ENCODE results near the gene ING3. TPM values are rescaled to one million over a fixed set of nuclear protein-coding genes. Genes with fewer than 3 reads are reported as not detected.

The ING3 gene
- total RNA-seq, 1 donor from 2014 or later = 27.4 TPM

- no peak for DNase-seq (ENCODE audit: low spot score, unreplicated experiment)
- H3K9me3 Mint-ChIP-seq (ENCODE audit: low read depth) = no peaks in the 10 kb centered on the region
- H3K27ac Mint-ChIP-seq = no peak overlapping the region
- no peaks in the 10 kb centered on the region for H3K4me1 Mint-ChIP-seq (ENCODE audit: low read depth)
- no peaks in the 10 kb centered on the region for H3K27me3 Mint-ChIP-seq
- no peaks in the 10 kb centered on the region for H3K36me3 Mint-ChIP-seq (ENCODE audit: insufficient read depth)
- no peak for TF ChIP-seq CTCF (IDR thresholded peaks at IDR 0.05; ENCODE audit: unreplicated experiment)
- no peak overlapping the region for H3K4me3 Mint-ChIP-seq (ENCODE audit: low read depth)
Observed at GRCh38 chr7:120927454-120928103, 23.0 kb upstream of the ING3 start.

- Mint-ChIP-seq H3K36me3 (ENCODE audit: insufficient read depth) (no peaks in the 10 kb centered on the region), H3K27me3 (no peaks in the 10 kb centered on the region), H3K4me3 (ENCODE audit: low read depth) (no peak overlapping the region), H3K27ac (no peak overlapping the region), H3K4me1 (ENCODE audit: low read depth) (no peaks in the 10 kb centered on the region), H3K9me3 (ENCODE audit: low read depth) (no peaks in the 10 kb centered on the region)
- no peak for DNase-seq (ENCODE audit: low spot score, unreplicated experiment)
- no peak for TF ChIP-seq CTCF (IDR thresholded peaks at IDR 0.05; ENCODE audit: unreplicated experiment)
Observed at GRCh38 chr7:120931243-120931642, 19.3 kb upstream of the ING3 start.

- Mint-ChIP-seq H3K4me3 (ENCODE audit: low read depth) (no peak overlapping the region), H3K36me3 (ENCODE audit: insufficient read depth) (no peaks in the 10 kb centered on the region)
Observed at GRCh38 chr7:120933475-120933874, 17.1 kb upstream of the ING3 start.

GRCh38 chr7:120939345-120939744 is 11.2 kb upstream of the ING3 start:
- Mint-ChIP-seq H3K4me3 (ENCODE audit: low read depth) (no peak overlapping the region), H3K36me3 (ENCODE audit: insufficient read depth) (no peaks in the 10 kb centered on the region), H3K27ac (no peak overlapping the region)

More at GRCh38 chr7:120933475-120933874, 17.1 kb upstream of the ING3 start:
- Mint-ChIP-seq H3K9me3 (ENCODE audit: low read depth) (no peaks in the 10 kb centered on the region), H3K27me3 (no peaks in the 10 kb centered on the region), H3K4me1 (ENCODE audit: low read depth) (no peaks in the 10 kb centered on the region), H3K27ac (no peak overlapping the region)
- TF ChIP-seq CTCF (IDR thresholded peaks at IDR 0.05; ENCODE audit: unreplicated experiment) = no peak
- DNase-seq (ENCODE audit: low spot score, unreplicated experiment) = no peak

GRCh38 chr7:120941064-120941463 is 9.5 kb upstream of the ING3 start:
- Mint-ChIP-seq H3K4me1 (ENCODE audit: low read depth) (peaks cover 18% of the 10 kb centered on the region), H3K9me3 (ENCODE audit: low read depth) (no peaks in the 10 kb centered on the region), H3K27me3 (no peaks in the 10 kb centered on the region), H3K36me3 (ENCODE audit: insufficient read depth) (no peaks in the 10 kb centered on the region), H3K4me3 (ENCODE audit: low read depth) (no peak overlapping the region), H3K27ac (no peak overlapping the region)
- no peak for TF ChIP-seq CTCF (IDR thresholded peaks at IDR 0.05; ENCODE audit: unreplicated experiment)
- DNase-seq (ENCODE audit: low spot score, unreplicated experiment) = no peak

More at GRCh38 chr7:120939345-120939744, 11.2 kb upstream of the ING3 start:
- H3K27me3 Mint-ChIP-seq = no peaks in the 10 kb centered on the region
- peaks cover 6% of the 10 kb centered on the region for H3K4me1 Mint-ChIP-seq (ENCODE audit: low read depth)
- no peak for DNase-seq (ENCODE audit: low spot score, unreplicated experiment)
- no peaks in the 10 kb centered on the region for H3K9me3 Mint-ChIP-seq (ENCODE audit: low read depth)
- no peak for TF ChIP-seq CTCF (IDR thresholded peaks at IDR 0.05; ENCODE audit: unreplicated experiment)

Data from progenitor cell of endocrine pancreas (in vitro differentiated cells).